HG02943 (cell line): ENCODE measurements around the gene ADAM8.

Source experiments
- ATAC-seq: cut with Tn5 transposase; IDR thresholded peaks from one replicate; pipeline ENCODE4 v1.9.1; 2021; ENCODE audit warnings: mild to moderate bottlenecking, low read depth, moderate library complexity; ENCODE audit not compliant: unreplicated experiment

The ADAM8 gene

GRCh38 chr10:133215586-133215985, 61.1 kb downstream of the ADAM8 start:
- ATAC-seq, result no peak

DNA sequence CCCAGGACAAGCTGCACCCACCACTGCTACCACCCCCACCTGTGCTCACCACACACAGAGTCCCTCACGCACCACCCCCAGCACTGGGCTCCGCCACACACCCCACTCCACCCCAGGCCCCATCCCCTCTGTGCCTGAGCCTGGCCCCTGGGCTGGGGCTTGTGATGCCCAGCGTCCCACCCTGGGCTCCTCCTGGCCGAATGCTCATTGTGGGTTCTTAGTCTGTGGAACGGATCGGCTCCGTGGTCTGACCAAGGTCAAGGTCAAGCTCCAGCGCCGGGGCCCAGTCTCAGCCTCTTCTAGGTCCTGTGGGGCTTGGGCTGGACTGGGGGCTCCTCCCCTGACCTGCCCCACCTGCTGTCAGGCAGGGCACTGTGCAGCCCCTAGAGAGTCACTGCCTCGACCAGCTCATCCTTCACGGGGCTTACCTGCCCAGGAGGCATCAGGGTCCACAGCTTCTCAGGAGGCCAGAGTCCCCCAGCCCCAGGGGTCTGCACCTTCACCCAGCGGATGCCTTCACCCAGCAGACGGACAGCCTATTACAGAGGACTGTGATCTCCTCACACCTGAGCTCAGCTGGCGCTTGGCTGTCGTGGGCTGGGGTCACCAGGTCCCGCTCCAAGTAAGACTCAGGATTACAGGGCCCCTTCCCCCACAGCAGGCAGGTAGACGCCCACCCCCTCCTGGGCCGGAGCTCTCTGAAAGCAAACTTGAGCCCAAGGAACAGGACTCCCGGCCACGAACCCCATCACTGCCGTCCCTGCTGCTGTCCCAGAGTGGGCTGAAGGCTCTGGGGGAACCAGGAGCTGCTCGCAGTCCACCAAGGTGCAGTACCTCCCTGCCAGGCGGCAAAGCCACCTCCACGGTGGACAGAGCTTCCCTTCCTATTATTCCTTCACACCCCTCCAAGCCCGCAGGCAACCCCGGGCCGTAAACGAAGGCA, 61.9 kb downstream of the ADAM8 start:
- ATAC-seq, result no peak

GRCh38 chr10:133213641-133214467, 62.8 kb downstream of the ADAM8 start:
- no peak for ATAC-seq

- no peak for ATAC-seq
Measured at GRCh38 chr10:133212853-133213494, 63.7 kb downstream of the ADAM8 start.
